ENCODE measurements around the gene PAOX.

PAOX gene

DNA sequence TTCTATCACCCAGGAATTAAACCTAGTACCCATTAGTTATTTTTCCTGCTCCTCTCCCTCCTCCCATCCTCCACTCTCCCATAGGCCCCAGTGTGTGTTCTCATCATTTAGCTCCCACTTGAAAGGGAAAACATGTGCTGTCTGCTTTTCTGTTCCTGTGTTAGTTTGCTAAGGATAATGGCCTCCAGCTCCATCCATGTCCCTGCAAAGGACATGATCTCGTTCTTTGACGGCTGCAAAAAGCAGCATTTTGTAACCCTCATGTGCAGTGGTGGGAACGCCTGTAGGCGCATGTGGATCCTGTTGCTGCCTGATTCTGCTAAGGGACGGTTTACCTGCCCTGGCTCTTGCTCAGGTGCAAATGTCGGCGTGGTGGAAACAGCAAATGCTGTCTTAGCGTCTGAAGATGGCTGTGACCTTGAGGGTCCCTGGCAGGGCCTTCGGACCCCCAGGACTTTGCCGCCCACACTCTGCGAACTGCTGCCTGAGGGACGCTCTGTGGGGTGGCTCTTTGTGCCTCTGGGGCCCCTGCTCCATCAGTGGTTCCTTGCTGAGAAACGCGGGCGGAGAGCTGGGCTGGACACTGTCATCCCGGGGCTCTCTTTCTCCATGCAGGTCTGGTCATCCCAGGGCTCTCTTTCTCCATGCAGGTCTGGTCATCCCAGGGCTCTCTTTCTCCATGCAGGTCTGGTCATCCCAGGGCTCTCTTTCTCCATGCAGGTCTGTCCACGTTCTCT is 9.3 kb downstream of the PAOX start:
- DNase-seq, result no peak

DNA sequence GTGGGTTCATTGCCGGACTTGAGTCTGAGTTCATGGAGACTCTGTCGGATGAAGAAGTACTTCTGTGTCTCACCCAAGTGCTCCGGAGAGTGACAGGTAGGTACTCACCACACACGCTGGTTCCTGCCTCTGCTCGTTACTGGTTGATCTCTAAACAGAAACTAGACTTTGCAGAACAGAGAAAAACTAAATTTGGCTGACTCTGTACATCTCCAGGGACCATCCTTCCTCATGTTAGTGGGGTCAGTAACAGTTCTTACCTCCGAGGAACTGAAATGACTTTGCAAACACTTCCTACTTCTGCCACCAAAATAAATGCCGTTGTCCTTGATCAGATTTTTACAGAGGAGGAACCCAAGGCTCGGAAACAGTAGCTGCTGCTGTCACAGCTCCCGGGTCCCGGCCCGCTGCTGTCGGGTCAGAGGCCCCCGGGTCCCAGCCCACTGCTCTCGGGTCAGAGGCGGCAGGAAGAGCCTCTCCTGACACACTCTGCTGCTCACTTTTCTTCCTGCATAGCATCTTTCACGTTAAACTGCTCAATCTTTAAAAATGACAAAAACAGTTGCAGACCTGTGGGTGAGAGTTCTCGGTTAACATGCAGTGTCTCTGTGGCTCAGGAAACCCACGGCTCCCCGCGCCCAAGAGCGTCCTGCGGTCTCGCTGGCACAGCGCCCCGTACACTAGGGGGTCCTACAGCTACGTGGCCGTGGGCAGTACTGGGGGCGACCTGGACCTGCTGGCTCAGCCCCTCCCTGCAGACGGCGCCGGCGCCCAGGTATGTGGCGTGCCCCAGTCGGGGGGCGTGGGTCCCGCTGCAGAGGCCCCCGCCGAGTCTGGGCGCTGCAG is 10.1 kb downstream of the PAOX start:
- no peak for DNase-seq

DNA sequence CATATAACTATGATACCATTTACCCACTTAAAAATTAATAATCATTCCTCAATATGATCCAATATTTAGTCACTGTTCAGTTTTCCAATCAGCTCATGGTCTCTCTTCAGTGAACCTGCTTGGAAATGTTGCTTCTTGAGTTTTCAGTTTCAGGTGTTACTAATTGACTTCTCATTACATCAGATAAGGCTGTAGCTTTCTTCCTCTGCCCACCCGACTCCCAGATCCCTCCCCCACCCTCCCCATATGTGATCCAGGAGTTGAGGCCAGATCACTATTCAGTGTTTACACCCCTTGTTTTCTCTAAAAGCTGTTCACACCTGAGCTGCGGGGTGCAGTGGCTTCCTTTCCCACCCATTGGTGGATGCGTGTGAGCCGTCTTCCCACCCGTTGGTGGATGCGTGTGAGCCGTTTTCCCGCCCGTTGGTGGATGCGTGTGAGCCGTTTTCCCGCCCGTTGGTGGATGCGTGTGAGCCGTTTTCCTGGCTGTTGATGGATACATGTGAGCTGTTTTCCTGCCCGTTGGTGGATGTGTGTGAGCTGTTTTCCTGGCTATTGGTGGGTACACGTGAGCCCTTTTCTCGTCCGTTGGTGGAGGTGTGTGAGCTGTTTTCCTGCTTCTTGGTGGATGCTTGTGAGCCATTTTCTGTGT is 11.7 kb downstream of the PAOX start:
- no peak for DNase-seq

DNA sequence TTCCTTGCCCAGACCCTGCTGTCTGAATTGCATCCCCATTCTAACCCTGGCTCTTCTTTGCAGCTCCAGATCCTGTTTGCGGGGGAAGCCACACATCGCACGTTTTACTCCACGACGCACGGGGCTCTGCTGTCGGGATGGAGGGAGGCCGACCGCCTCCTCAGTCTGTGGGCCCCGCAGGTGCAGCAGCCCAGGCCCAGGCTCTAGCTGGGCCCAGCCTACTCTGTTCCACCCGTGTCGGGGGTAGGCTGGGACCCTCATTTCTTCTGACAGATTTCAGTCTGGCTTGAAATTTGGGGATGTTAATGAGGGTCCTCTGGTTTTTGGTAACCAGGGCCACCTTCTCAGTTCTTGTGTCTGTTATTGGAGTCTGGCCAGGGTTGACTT is 12.2 kb downstream of the PAOX start:
- DNase-seq, result no peak

DNA sequence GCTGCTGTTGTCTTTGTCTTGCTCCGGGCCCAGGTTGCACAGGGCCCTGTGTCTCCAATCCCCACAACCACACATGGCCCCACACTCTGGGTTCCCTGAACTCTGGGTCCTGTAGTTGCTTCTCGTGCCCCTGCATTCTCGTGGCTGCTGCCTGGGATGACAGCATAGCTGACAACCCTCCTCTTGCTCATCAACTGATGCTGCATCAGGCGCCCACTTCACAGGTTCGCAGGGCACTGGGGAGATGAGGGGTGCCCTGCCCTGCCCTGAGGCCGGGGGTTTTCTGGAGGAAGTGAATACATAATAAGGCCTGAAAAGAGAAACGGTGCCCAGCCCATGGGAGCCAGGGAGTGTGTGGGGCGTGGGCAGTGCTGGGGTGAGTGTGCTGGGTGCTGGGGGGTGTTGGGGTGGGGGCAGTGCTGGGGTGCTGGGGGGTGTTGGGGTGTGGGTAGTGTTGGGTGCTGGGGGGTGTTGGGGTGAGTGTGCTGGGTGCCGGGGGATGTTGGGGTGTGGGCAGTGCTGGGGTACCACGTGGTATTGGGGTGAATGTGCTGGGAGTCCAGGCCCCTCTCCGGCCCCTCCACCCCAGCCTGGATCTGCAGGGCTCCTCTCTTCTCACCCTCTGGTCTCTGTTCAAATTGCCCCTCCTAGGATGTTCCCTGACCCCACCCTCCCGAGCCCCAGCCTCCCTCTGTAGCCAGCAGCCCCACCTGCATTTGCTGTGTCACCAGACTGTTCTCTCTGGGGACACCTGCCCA is 12.9 kb downstream of the PAOX start:
- DNase-seq, result no peak

DNA sequence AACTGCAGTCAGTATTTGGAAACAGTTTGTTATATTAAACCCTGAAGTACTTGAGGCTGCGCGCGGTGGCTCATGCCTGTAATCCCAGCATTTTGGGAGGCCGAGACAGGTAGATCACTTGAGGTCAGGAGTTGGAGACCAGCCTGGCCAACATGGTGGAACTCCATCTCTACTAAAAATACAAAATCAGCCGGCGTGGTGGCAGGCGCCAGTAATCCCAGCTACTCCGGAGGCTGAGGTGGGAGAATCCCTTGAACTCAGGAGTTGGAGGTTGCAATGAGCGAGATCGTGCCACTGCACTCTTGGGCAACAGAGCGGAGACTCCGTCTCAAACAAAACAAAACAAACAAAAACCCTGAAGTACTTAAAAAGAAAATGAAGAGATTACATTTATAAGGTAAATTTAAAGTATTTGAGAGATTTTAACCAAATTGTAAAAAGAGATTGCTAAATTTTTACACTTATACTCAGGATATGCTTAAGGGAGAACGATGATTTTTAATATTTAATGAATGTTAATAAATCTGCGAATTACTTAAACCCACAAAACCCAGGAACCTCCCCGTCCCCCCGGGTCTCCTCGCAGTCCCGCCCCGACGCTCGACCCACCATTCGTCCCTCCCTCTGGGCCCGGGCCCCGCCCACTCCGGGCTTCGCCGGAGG is 14.5 kb downstream of the PAOX start:
- no peak for DNase-seq

DNA sequence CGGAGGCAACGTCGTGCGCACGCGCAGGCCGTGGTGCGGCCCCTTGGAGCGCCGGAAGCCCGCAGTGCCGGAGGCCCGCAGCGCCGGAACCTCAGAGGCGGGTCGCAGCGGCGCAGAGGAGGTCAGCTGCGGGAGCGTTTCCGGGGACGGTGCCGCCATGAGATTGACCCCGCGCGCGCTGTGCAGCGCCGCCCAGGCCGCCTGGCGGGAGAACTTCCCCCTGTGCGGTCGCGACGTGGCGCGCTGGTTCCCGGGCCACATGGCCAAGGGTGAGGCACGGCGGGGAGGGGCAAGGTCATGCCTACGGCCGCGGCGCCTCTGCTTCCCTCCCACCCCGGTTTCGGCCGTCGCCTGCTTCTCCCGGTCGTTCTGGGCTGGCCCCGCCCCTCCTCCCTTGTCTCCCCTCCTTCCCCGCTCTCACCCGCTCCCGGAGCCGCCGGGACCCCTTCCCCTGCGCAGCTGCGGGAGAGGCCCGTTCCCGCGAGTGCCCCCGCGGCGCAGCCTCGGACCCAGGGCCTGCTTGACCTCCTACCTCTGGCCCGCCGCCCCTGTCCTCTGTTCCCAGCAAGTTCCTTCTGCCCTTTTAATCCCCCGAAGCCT is 15.1 kb downstream of the PAOX start, which contains the start of gene MTG1:
MTG1 (plus strand) TSS at position 94 of the 600 bp plus-strand sequence; CDS start at position 158, 64 bp downstream.
- DNase-seq, result peak; percentile 70

DNA sequence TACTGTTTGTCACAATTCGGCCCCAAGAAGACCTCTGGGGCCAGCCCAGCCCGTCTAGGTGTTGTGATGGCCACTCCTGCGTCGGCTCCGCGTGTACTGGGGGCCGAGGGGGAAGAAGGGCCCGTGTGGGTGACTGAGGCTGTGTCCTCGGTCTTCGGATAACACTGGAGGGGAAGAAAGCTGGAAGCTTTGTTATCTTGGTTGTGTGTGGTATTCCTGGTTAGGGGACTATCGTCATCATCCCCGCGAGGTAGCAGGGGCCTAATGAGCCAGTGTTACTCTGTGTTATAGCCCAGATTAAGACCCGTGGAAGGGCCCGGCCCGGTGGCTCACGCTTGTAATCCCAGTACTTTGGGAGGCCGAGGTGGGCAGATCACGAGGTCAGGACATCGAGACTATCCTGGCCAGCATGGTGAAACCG is 15.7 kb downstream of the PAOX start:
- no peak for DNase-seq

DNA sequence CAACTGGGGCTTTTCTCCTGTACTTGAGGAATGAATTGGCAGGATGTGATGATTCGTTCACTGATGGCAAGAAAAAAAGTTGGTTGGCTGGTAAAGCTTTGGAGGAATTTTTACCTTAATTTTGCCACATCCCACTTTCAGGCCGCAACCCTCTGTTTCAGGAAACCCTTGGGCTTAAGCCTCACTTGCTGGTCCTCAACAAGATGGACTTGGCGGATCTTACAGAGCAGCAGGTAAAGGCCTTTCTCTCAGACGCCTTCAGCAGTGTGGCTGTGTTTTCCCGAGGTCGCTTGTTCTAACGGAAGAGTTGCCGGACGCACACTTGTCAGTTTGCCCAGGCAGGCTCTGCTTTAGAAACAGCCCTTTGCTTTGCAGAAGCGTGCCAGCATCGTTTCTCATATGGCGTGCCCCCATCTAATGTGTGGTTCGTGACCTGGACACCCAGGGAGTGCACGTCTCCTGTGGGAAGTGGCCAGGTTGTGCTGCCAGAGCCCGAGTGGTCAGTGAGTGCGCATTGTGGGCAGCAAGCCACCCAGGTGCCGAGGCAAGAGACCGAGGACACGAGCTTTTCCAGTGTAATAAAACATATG is 17.1 kb downstream of the PAOX start:
- no peak for DNase-seq

DNA sequence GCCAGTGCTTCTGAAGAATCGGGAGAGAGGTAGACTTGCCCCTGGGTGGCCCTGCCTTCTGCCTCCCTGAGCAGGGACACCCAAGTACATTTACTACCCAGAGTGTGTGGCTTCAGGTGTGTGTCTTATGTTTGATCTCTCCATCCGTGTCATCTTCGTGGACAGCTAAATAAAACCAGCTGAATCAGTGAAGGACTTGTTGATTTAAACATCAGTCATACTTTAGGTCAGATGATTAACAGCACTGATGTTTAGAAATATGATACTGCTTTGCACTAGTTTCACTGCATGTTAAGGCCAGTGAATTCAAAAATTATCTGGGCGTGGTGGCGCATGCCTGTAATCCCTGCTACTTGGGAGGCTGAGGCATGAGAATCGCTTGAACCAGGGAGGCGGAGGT is 18.9 kb downstream of the PAOX start:
- no peak for DNase-seq

DNA sequence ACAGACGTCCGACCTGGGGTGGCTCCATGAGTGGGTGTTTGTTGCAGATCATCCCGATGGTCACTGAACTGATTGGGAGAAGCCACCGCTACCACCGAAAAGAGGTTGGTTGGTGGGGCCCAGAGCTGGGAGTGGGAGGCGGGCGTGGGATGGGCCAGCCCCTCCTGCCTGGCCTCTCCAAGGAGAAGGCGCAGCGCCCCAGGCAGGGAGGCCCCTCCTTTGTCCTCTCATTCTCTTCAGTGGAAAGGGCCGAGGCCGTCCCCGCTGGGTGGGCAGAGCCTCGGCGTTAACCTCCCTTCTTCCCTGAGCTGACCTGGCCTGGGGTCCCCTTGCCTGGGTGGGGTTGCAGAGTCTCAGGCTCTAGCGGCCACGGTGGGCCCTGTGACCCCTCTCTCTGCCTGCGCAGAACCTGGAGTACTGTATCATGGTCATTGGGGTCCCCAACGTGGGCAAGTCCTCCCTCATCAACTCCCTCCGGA is 20.1 kb downstream of the PAOX start:
- no peak for DNase-seq

DNA sequence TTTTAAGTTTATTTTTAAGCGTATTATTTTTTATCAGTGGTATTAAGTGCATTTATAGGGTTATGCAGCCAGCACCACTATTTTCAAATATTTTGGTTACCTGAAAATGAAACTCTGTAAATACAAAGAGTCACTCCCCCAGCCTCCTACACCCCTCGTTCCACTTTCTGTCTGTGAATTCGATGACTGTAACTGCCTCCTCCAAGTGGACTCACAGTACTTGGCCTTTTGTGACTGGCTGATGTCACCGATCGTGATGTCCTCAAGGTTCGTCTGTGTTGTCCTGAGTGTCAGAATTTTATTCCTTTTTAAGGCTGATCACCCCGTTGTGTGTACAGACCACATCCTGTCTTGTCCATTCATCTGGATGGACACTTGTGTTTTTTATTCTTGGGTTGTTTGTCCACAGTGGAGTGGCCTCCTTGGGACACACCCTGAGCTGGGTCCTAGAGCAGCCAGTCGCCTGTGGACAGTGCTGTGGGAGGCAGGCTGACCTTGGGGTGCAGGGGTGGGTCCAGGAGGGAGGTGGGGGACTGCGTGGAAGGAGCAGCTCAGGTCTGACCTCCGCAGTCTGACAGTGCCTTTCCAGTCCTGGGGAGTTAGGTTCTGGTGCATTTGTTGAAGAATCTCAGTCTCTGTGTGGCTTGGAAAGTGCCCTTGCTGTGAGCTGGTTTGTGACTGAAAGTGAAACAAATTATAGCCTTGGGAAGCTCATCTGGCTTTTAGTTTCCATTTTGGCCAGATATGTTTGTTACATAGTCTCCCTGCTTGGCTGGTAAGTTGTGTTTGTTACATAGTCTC is 21.8 kb downstream of the PAOX start:
- no peak for DNase-seq

DNA sequence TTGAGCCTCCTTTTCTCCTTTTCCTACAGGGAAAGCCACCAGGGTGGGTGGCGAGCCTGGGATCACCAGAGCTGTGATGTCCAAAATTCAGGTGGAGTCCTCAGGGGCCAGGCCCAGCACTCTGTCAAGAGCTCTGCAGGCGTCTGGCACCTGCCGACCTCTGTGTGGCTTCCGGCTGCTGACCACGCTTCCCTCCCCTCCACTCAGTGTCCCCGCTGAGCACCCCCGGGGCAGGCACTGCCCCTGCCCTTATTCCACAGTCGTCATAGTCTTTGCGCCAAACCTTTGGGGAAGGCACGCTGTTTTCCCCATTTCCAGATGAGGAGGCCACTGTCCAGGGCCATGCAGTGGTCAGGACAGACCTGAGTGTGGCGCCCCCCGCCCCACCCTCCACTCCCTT is 22.4 kb downstream of the PAOX start:
- no peak for DNase-seq

DNA sequence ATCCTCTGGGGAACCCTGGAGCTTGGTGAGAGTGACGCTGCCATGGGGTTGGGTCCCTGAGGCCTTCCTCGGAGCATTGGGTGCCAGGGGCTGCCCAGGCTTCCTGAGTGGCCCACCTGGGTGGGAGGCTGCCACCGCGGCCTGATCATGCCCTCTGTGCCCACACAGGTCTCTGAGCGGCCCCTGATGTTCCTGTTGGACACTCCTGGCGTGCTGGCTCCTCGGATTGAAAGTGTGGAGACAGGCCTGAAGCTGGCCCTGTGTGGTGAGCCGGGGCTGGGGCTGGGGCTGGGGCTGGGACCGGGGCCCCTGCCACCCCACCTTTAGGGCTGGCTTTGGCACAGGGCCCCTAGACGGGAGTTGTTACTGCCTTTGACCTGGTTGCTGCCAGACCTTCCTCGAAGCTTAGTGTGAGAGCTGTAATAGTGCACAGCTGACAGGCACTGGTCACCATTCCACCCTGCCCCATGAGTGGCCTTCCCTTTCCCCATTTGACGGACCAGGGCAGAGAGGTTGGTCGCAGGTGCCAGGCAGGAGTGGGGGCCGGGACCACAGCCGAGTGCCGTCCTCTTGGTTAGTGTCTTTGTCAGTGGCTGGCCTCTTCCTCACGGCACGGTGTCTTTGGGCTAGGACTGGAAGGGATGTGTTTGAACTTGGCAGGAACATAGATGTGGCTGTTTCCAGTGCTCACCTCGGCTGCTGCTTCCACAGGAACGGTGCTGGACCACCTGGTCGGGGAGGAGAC is 23.1 kb downstream of the PAOX start:
- no peak for DNase-seq

DNA sequence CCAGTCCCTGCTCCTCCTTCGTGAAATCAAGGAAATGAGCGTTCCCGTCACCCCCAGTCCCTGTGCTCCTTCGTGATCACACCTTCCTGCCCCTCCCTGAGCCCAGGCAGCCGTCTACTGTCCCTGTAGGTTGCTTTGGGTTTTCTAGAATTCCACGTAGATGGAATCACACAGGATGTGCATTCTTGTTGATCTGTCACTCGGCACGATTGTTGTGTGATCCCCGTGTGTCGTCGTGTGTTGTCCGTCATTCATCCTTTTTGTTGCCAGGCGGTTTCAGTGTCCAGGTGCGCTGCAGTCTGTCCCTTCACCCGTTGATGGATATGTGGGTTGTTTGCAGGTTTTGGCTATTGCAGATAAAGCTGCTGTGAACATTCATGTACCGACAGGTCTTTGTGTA is 24.3 kb downstream of the PAOX start:
- no peak for DNase-seq

DNA sequence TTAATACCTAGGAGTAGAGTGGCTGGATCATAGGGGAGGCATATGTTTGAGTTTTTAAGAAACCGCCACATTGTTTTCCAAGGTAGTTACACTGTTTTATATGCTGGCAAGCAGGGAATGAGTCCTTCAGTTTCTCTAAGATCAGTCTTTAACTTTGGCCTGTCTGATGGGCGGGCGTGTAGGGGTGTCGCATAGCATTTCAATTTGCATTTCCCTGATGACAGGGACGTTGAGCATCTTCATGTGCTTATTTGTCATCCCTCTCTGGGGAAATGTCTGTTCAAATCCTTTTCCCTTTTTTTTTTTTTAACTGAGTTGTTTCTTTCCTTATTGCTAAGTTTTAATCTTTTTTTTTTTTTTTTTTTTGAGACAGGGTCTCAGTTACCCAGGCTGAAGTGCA is 24.7 kb downstream of the PAOX start:
- no peak for DNase-seq

DNA sequence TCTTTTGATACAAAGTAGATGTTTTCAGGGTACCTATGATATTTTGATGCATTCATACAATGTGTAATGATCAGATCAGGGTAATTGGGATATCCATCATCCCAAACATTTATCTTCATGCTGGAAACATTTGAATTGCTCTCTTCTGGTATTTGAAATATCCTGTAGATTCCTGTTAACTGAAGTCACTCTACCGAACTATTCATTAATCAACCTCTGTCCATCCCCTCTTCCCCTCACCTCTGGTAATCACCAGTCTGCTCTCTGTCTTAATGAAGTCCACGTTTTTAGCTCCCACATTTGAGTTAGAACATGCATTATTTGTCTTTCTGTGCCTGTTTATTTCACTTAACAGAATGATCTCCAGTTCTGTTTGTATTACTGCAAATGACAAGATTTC is 26.2 kb downstream of the PAOX start:
- no peak for DNase-seq

DNA sequence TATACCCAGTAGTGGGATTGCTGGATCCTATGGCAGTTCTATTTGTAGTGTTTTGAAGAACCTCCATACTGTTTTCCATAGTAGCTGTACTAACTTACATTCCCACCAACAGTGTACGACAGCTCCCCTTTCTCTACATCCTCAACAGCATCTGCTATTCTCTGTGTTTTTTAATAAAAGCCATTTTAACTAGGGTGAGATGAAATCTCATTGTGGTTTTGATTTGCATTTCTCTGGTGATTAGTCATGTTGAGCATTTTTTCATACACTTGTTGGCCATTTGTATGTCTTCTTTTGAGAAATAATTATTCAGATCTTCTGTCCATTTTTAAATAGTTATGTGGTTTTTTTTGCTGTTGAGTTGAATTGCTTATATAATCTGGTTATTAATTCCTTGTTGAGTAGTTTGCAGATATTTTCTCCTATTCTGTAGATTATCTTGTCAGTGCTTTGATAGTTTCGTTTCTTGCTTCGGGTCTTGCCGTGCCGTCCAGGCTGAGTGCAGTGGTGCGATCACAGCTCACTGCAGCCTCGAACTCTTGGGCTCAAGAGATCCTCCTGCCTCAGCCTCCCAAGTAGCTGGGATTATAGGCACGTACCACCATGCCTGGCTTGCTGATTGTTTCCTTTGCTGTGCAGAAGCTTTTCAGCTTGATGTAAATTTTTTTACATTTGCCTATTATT is 26.9 kb downstream of the PAOX start:
- DNase-seq, result no peak
